Measurements from ENCODE around the gene CERS6.

The CERS6 gene

DNA sequence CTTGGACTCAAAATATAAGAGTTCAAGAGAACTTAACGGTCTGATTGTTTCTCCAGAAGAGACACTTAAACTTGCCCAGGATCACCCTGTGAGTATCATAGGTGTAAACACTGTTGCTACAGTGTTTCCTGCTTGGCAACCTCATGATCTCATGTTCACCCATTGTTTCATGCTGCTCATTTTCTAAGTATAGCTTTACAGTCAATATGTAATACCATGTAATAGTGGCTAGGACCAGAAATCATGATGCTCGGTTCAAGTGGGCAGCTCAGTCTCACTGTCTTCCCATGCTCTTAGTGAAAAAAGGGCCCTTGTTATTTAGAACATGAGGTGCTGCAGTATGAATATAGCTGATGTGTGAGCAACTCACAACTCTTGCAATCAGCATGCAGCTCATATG is 157.5 kb downstream of the CERS6 start:
- CTCF ChIA-PET: no interaction called here
- no peak overlapping the region for H3K4me3 ChIP-seq (ENCODE audit: low read depth, low read length)
- POLR2A ChIA-PET: no interaction called here
- DNase-seq (ENCODE audit: low read depth, low spot score): no peak
- no peak for TF ChIP-seq CTCF (IDR thresholded peaks at IDR 0.05; ENCODE audit: insufficient read depth, low read length, missing control alignments)

DNA sequence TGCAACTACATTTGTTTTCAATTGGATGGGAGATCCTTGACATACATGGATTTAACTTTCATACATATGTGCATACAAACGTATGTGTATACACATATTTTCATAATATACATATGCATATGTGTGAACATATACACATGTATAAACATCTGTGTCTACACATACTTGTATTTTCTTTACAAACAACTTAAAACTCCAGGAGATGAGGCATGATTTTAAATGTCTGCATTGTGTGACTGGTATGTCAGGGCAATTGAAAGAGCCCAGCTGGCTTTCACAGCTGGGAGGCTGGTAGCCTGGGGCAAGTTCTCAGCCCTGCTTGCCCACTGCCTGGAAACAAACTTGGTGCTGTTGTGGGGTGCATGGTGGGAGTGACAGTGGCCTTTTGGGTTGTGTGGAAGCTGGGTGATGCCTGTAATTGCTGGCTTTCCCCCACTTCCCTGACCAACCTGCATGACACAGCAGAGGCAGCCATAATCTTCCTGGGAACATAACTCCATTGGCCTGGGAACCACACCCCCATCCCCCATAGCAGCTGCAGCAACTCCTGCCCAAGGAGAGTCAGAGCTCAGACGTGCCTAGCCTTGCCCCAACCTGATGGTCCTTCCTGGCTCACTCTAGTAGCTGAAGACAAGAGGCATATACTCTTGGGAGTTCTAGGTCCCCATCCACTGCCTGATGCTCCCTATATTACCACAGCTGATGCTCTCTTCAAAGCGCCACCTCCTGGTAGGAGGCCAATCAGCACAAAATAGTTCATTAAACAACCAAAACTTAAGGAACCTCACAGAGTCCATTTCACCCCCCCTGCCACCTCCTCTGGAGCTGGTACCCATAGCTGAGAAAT is 158.3 kb downstream of the CERS6 start:
- POLR2A ChIA-PET: interaction anchor here (0.6 kb wide), 1 partner anchor 137 kb away, joined by 3 read pairs; no protein-coding TSS in a partner anchor
- CTCF ChIA-PET: interaction anchor here (0.7 kb wide), 1 partner anchor 31 kb away, joined by 3 read pairs; no protein-coding TSS in a partner anchor
- no peak for TF ChIP-seq CTCF (IDR thresholded peaks at IDR 0.05; ENCODE audit: insufficient read depth, low read length, missing control alignments)
- DNase-seq (ENCODE audit: low read depth, low spot score): no peak
- no peak overlapping the region for H3K4me3 ChIP-seq (ENCODE audit: low read depth, low read length)

- H3K4me3 ChIP-seq (ENCODE audit: low read depth, low read length): no peak overlapping the region
- POLR2A ChIA-PET: no interaction called here
- no peak for DNase-seq (ENCODE audit: low read depth, low spot score)
- CTCF ChIA-PET: no interaction called here
- TF ChIP-seq CTCF (IDR thresholded peaks at IDR 0.05; ENCODE audit: insufficient read depth, low read length, missing control alignments): no peak
Observed at GRCh38 chr2:168620554-168620953, 164.5 kb downstream of the CERS6 start.

GRCh38 chr2:168622559-168622958 is 166.5 kb downstream of the CERS6 start:
- POLR2A ChIA-PET: no interaction called here
- CTCF ChIA-PET: no interaction called here

GRCh38 chr2:168624028-168624427 is 168.0 kb downstream of the CERS6 start:
- CTCF ChIA-PET: no interaction called here
- POLR2A ChIA-PET: no interaction called here
- no peak overlapping the region for H3K4me3 ChIP-seq (ENCODE audit: low read depth, low read length)
- no peak for TF ChIP-seq CTCF (IDR thresholded peaks at IDR 0.05; ENCODE audit: insufficient read depth, low read length, missing control alignments)
- no peak for DNase-seq (ENCODE audit: low read depth, low spot score)

More at GRCh38 chr2:168622559-168622958, 166.5 kb downstream of the CERS6 start:
- no peak overlapping the region for H3K4me3 ChIP-seq (ENCODE audit: low read depth, low read length)
- TF ChIP-seq CTCF (IDR thresholded peaks at IDR 0.05; ENCODE audit: insufficient read depth, low read length, missing control alignments): no peak
- DNase-seq (ENCODE audit: low read depth, low spot score): no peak

GRCh38 chr2:168626096-168626495 is 170.0 kb downstream of the CERS6 start:
- ChIA-PET CTCF (no interaction called here), POLR2A (no interaction called here)
- no peak for TF ChIP-seq CTCF (IDR thresholded peaks at IDR 0.05; ENCODE audit: insufficient read depth, low read length, missing control alignments)
- H3K4me3 ChIP-seq (ENCODE audit: low read depth, low read length): no peak overlapping the region
- no peak for DNase-seq (ENCODE audit: low read depth, low spot score)
